ENCODE results near the gene ART5. TPM values are rescaled to one million over a fixed set of nuclear protein-coding genes. Genes with fewer than 3 reads are reported as not detected.

The ART5 gene
- total RNA-seq, 2 experiments from 2014 or later, result not detected

DNA sequence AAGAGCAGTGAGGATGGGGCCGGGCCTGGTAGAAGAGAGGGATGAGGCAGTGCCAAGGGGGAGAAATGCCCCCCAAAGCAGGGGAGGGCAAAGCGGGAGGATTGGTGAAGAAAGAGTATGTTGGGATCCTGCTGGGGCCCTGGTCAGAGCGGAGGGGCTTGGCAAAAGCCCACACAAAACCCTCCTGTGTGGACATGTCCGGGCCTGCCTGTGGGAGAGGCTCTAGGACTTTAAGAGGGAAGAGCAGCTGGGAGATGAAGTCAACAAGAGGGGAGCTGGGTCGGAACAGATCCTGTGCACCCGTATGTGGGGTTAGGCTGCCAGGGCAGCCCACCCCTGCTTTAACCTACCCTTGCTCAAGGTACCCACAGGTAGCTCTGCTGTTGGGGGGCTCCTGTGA, 25.8 kb downstream of the ART5 start:
- Histone ChIP-seq H3K27ac (ENCODE audit: low read depth in 1 of 2, low read length in 2 of 2) (no peak overlapping the region), H3K36me3 (ENCODE audit: insufficient read depth, low read length) (no peaks in the 10 kb centered on the region), H3K4me3 (ENCODE audit: low read length) (no peak overlapping the region), H3K4me1 (ENCODE audit: insufficient read depth, low read length) (peaks cover 15% of the 10 kb centered on the region), H3K9me3 (ENCODE audit: control insufficient read depth in 1 of 2, insufficient read depth in 1 of 2, low read length in 2 of 2) (no peaks in the 10 kb centered on the region), H3K27me3 (ENCODE audit: control insufficient read depth in 1 of 2, insufficient read depth in 2 of 2, low read length in 2 of 2) (no peaks in the 10 kb centered on the region)
- TF ChIP-seq, protein P1, sequence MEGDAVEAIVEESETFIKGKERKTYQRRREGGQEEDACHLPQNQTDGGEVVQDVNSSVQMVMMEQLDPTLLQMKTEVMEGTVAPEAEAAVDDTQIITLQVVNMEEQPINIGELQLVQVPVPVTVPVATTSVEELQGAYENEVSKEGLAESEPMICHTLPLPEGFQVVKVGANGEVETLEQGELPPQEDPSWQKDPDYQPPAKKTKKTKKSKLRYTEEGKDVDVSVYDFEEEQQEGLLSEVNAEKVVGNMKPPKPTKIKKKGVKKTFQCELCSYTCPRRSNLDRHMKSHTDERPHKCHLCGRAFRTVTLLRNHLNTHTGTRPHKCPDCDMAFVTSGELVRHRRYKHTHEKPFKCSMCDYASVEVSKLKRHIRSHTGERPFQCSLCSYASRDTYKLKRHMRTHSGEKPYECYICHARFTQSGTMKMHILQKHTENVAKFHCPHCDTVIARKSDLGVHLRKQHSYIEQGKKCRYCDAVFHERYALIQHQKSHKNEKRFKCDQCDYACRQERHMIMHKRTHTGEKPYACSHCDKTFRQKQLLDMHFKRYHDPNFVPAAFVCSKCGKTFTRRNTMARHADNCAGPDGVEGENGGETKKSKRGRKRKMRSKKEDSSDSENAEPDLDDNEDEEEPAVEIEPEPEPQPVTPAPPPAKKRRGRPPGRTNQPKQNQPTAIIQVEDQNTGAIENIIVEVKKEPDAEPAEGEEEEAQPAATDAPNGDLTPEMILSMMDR (IDR thresholded peaks at IDR 0.05), result no peak
- ATAC-seq (ENCODE audit: poor library complexity), result no peak
- Mint-ChIP-seq H3K4me1 (ENCODE audit: low read depth) (peaks cover 11% of the 10 kb centered on the region), H3K27ac (no peak overlapping the region), H3K36me3 (ENCODE audit: low read depth) (no peaks in the 10 kb centered on the region), H3K27me3 (no peaks in the 10 kb centered on the region), H3K9me3 (peaks cover 3% of the 10 kb centered on the region), H3K4me3 (no peak overlapping the region)
- intact Hi-C loops (cut with DNase I, micrococcal nuclease), result no loop called here
- ChIA-PET POLR2A (no interaction called here), CTCF (no interaction called here)
- DNase-seq, result no peak

DNA sequence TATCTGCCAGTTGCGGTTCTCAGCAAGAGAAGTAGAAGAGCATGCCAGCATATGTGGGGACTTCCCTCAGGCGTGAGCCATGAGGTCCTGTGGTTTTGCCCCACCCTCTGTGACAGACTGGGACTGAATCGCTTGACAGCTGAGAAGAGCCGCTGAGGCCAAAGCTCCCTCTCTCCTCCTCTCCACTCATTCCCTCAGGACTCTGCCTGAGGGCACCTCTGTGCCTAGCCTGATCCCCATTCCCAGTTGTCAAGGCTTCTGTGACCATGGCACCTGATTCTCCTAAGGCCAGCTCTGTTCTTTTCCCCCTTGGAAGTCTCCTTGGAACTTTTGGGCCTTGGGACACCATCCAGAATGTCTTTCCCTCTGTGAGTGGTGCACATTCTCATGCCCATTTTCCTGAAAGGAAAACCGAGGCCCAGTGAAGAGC, 27.0 kb downstream of the ART5 start:
- H3K4me3 Mint-ChIP-seq, result peak overlapping the region; percentile 1
- CTCF ChIA-PET, result interaction anchor here (1.3 kb wide), 1 partner anchor 17 kb away, joined by 3 read pairs; no protein-coding TSS in a partner anchor
- H3K27ac Mint-ChIP-seq, result no peak overlapping the region
- H3K4me3 ChIP-seq (ENCODE audit: low read length), result no peak overlapping the region
- intact Hi-C loops (cut with DNase I, micrococcal nuclease), result no loop called here
- POLR2A ChIA-PET, result interaction anchor here (1.1 kb wide), 1 partner anchor 10 kb away, joined by 3 read pairs; no protein-coding TSS in a partner anchor
- H3K9me3 Mint-ChIP-seq, result peaks cover 3% of the 10 kb centered on the region
- TF ChIP-seq, protein P1 (IDR thresholded peaks at IDR 0.05), result no peak
- H3K9me3 ChIP-seq (ENCODE audit: control insufficient read depth in 1 of 2, insufficient read depth in 1 of 2, low read length in 2 of 2), result no peaks in the 10 kb centered on the region
- no peak overlapping the region for H3K27ac ChIP-seq (ENCODE audit: low read depth in 1 of 2, low read length in 2 of 2)
- H3K4me1 Mint-ChIP-seq (ENCODE audit: low read depth), result peaks cover 11% of the 10 kb centered on the region
- peak; percentile 83 for ATAC-seq (ENCODE audit: poor library complexity)
- peak in 13 of 14 experiments; percentile 4 to 80 (median 17) for DNase-seq
- H3K27me3 ChIP-seq (ENCODE audit: control insufficient read depth in 1 of 2, insufficient read depth in 2 of 2, low read length in 2 of 2), result no peaks in the 10 kb centered on the region
- no peaks in the 10 kb centered on the region for H3K36me3 ChIP-seq (ENCODE audit: insufficient read depth, low read length)
- peaks cover 15% of the 10 kb centered on the region for H3K4me1 ChIP-seq (ENCODE audit: insufficient read depth, low read length)
- no peaks in the 10 kb centered on the region for H3K36me3 Mint-ChIP-seq (ENCODE audit: low read depth)
- no peaks in the 10 kb centered on the region for H3K27me3 Mint-ChIP-seq

DNA sequence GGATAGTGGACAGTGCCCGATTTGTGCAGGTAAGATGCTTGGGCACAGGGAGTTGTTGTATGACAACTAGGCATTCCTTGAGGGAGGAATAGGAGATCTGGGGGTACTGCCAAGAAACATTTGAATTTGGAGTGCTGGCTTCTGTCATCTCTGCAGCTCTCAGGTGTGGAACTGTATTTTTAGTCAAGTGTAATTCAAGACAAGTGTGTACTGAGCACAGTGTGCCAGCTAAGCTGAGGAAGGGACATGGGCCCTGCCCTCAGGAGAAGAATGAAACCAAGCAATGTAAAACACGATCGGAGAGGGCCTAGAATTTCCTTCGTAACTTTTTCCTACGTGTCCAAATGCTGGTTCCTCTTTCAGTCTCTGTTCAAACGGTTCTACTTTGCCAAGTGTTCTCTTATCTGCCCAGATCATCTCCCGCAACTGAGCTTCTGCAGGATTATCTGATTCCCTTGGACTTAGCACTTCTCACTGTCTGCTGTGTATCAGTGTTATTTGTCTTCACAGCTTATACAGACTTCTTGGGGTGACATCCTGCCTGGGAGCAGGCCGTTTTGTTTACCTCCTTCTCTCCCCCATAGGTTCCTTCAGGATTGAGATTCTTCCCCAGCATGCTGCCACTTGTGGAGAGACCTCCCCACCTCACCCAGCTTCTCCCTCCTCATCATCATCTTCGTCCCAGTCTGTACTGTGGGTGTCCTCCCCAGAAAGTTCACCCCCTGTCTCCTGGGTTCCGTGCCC, 27.6 kb downstream of the ART5 start:
- DNase-seq (peak in 1 of 14 experiments; percentile 27), ATAC-seq (ENCODE audit: poor library complexity) (peak; percentile 34)
- Histone ChIP-seq H3K4me1 (ENCODE audit: insufficient read depth, low read length) (peaks cover 15% of the 10 kb centered on the region), H3K36me3 (ENCODE audit: insufficient read depth, low read length) (no peaks in the 10 kb centered on the region), H3K27me3 (ENCODE audit: control insufficient read depth in 1 of 2, insufficient read depth in 2 of 2, low read length in 2 of 2) (no peaks in the 10 kb centered on the region), H3K9me3 (ENCODE audit: control insufficient read depth in 1 of 2, insufficient read depth in 1 of 2, low read length in 2 of 2) (no peaks in the 10 kb centered on the region), H3K4me3 (ENCODE audit: low read length) (no peak overlapping the region), H3K27ac (ENCODE audit: low read depth in 1 of 2, low read length in 2 of 2) (no peak overlapping the region)
- TF ChIP-seq, protein P1 (IDR thresholded peaks at IDR 0.05), result no peak
- Mint-ChIP-seq H3K27me3 (no peaks in the 10 kb centered on the region), H3K36me3 (ENCODE audit: low read depth) (no peaks in the 10 kb centered on the region), H3K27ac (no peak overlapping the region), H3K4me3 (peak overlapping the region; percentile 1), H3K4me1 (ENCODE audit: low read depth) (peaks cover 11% of the 10 kb centered on the region), H3K9me3 (peaks cover 3% of the 10 kb centered on the region)
- intact Hi-C loops (cut with DNase I, micrococcal nuclease), result no loop called here
- ChIA-PET POLR2A (interaction anchor here (1.1 kb wide), 1 partner anchor 11 kb away, joined by 3 read pairs; no protein-coding TSS in a partner anchor), CTCF (interaction anchor here (1.3 kb wide), 1 partner anchor 17 kb away, joined by 3 read pairs; no protein-coding TSS in a partner anchor)

All from CD4-positive, alpha-beta T cell (primary cell).